Measurements from ENCODE around the gene PDXK. TPM values are rescaled to one million over a fixed set of nuclear protein-coding genes. Genes with fewer than 3 reads are reported as not detected.

Gene PDXK
- total RNA-seq, 3 donors from 2014 or later: 113 to 179 (median 161) TPM

DNA sequence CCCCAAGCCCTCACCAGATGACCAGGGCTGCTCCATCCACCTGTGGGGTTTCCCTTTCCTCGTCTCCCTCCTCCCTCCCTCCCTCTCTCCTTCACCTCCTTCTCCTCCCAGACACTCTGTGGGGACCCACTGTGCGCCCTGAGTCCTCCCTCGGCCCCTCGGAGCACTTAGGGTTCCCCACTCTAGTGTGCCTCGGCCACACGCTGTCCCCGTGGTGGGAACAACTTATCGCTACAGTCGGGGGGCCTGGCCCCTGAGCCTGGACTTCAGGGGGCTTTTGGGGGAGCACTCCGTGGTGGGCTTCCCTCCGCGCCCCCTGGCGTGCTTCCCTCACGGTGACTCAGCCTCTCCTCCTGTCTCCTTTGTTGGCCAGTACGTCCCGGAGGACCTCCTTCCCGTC is 29.7 kb downstream of the PDXK start:
- Histone ChIP-seq H3K36me3 (ENCODE audit: low read depth) (peaks cover 8% of the 10 kb centered on the region), H3K4me3 (no peak overlapping the region), H3K4me1 (ENCODE audit: low read depth) (no peaks in the 10 kb centered on the region), H3K9me3 (no peaks in the 10 kb centered on the region)
- DNase-seq (no peak), ATAC-seq (no peak)
- intact Hi-C loops (cut with DNase I, micrococcal nuclease): no loop called here
- TF ChIP-seq, protein P1, sequence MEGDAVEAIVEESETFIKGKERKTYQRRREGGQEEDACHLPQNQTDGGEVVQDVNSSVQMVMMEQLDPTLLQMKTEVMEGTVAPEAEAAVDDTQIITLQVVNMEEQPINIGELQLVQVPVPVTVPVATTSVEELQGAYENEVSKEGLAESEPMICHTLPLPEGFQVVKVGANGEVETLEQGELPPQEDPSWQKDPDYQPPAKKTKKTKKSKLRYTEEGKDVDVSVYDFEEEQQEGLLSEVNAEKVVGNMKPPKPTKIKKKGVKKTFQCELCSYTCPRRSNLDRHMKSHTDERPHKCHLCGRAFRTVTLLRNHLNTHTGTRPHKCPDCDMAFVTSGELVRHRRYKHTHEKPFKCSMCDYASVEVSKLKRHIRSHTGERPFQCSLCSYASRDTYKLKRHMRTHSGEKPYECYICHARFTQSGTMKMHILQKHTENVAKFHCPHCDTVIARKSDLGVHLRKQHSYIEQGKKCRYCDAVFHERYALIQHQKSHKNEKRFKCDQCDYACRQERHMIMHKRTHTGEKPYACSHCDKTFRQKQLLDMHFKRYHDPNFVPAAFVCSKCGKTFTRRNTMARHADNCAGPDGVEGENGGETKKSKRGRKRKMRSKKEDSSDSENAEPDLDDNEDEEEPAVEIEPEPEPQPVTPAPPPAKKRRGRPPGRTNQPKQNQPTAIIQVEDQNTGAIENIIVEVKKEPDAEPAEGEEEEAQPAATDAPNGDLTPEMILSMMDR (IDR thresholded peaks at IDR 0.05): no peak

DNA sequence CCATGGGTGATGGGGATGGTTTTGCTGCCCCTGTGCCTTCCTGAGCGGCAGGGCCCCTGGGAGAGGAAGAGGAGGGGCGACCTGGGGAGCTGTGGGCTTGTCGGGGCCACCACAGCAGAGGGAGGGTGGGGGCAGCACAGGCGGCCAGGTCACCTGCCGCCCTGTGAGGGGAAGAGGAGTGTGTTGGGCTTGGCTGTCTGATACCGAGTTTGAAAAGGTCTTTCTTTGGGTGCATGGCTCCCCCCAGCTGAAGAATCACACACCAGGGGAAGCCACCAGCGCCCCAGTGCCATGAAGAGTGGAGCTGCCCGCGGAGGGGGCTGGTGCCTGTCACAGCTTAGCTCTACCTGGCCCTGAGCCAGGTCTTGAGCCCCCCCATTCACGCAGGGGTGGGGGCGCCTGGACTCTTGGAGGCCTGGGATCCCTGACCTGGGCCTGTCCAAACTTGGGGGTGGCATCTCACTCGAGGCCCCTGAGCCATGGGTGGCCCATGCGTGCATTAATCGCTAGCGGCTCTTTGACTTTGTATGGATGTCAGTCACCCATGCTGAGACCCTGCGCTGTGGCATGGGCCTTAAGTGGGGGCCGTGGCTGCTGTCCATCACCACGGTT is 30.8 kb downstream of the PDXK start:
- DNase-seq: no peak
- ATAC-seq: no peak
- intact Hi-C loops (cut with DNase I, micrococcal nuclease): no loop called here
- TF ChIP-seq, protein P1 (IDR thresholded peaks at IDR 0.05): no peak
- no peaks in the 10 kb centered on the region for H3K9me3 ChIP-seq
- no peak overlapping the region for H3K4me3 ChIP-seq
- H3K4me1 ChIP-seq (ENCODE audit: low read depth): no peaks in the 10 kb centered on the region
- H3K36me3 ChIP-seq (ENCODE audit: low read depth): peaks cover 8% of the 10 kb centered on the region

DNA sequence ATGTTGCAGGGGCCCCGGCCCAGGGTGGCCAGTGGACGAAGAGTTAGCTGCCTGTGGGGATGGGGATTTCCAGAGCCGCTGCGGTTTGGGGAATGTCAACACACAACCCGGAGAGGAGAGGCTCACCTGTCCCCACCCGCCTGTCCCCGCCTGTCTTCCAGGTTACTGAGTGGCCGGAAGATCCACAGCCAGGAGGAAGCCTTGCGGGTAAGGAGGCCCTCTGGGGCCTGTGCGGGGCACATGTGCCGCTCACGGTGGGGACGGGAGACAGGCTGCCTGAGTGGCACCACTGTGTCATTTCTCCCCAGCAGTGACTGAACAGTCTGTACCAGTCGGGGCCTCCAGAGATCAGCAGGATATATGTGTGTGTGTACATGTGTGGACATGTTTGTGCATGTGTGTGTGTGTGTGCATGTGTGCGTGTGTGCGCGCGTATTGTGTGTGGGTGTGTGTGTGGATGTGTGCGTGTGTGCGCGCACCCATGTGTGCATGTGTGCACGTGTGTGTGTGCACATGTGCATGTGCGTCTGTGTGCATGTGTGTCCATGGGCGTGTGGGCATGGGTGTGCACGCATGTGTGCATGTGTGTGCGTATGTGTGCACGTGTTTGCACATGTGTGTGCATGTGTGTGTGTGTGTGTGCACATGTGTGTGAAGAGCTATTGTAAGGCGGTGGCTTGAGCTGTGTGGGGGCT is 31.6 kb downstream of the PDXK start:
- Histone ChIP-seq H3K9me3 (no peaks in the 10 kb centered on the region), H3K4me1 (ENCODE audit: low read depth) (no peaks in the 10 kb centered on the region), H3K36me3 (ENCODE audit: low read depth) (peaks cover 8% of the 10 kb centered on the region), H3K4me3 (no peak overlapping the region)
- no peak for DNase-seq
- TF ChIP-seq, protein P1 (IDR thresholded peaks at IDR 0.05): no peak
- intact Hi-C loops (cut with DNase I, micrococcal nuclease): no loop called here
- ATAC-seq: peak; percentile 6

DNA sequence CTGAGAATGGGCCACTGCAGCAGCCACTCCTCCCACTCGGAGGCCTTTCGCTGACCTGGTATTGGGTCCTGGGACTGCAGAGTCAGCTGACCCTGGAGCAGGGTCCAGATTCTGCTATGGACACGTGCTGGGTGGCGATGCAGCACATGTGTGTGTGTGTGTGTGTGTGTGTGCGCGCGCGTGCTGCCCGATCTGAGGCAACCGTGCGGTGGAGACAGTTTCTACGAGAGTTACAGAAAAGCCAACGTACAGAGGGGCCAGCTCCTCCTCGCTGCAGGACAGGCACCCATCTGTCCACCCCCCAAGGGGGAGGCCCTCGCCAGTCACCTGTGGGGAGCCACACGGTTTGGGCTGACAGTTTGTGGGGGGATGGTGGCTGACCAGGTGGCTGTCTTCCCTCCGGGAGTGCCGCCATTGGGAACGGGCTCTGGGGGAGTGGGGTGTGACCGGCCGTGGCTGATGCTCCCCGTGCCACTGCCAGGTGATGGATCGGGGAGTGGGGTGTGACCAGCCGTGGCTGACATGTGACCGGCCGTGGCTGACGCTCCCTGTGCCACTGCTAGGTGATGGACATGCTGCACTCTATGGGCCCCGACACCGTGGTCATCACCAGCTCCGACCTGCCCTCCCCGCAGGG is 33.1 kb downstream of the PDXK start:
- ATAC-seq (no peak), DNase-seq (no peak)
- TF ChIP-seq, protein P1 (IDR thresholded peaks at IDR 0.05): no peak
- no peak overlapping the region for H3K4me3 ChIP-seq
- no peaks in the 10 kb centered on the region for H3K9me3 ChIP-seq
- intact Hi-C loops (cut with DNase I, micrococcal nuclease): no loop called here
- no peaks in the 10 kb centered on the region for H3K4me1 ChIP-seq (ENCODE audit: low read depth)
- peaks cover 13% of the 10 kb centered on the region for H3K36me3 ChIP-seq (ENCODE audit: low read depth)

DNA sequence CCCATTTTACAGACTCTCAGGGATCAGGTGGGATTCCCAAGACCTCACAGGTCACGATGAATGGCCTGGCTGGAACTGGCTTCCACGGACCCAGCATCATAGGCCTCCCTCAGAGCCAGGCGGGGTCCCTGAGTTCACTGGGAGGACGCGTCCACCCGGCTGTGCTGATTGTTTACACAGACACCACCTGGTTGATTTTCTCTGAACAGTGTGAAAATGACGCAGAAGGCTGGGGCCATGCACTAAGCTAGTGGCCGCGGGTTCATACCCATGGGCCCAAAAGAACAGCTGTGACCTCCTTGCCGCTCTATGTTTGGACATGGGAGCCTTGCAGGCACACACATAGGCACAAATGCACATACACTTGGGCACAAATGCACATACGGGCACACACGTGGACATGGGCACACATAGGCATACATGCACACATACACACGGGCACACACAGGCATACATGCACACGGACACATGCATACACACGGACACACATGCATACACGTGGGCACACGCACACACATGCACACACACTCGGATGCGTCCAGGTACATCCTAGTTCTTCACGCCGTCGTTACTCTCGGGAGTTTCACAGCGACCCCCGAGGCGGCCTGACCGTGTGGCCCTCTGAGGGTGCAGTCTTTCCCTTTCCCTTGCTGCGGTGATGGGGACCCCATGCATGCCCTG is 34.0 kb downstream of the PDXK start:
- Histone ChIP-seq H3K9me3 (no peaks in the 10 kb centered on the region), H3K4me1 (ENCODE audit: low read depth) (no peaks in the 10 kb centered on the region), H3K36me3 (ENCODE audit: low read depth) (peaks cover 13% of the 10 kb centered on the region), H3K4me3 (no peak overlapping the region)
- intact Hi-C loops (cut with DNase I, micrococcal nuclease): no loop called here
- TF ChIP-seq, protein P1 (IDR thresholded peaks at IDR 0.05): no peak
- DNase-seq: no peak
- ATAC-seq: no peak
